ENCODE results near the gene PFN2.

DNA sequence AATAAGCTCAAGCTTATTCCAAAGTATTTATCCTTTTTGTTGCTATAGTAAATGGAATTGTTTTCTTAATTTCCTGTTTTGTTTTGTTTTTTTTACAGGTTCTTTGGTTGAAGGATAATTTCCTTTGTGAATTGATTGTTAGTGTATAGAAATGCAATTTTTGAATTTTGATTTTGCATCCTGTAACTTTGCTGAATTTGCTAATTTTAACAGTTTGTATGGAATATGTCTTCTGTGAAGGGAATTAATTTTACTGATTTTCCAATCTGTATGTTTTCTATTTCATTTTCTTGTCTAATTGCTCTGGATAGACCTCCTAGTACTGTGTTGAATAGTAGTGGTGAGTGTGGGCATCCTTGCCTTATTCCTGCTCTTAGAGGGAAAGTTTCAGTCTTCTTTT lies 28.3 kb downstream of the PFN2 start:
- TF ChIP-seq EZH2phosphoT487 (IDR thresholded peaks at IDR 0.05; ENCODE audit: insufficient read depth, low read depth), result no peak
- TF ChIP-seq EZH2 (IDR thresholded peaks at IDR 0.05; ENCODE audit: insufficient read depth, poor library complexity, severe bottlenecking), result no peak
